HG03025 (cell line): ENCODE data around the gene DMBX1.

ENCODE experiments used
- ATAC-seq: cut with Tn5 transposase; IDR thresholded peaks from one replicate; pipeline ENCODE4 v1.9.1; 2021; ENCODE audit warnings: mild to moderate bottlenecking, moderate library complexity; ENCODE audit not compliant: unreplicated experiment, low FRiP score

DMBX1 gene

DNA sequence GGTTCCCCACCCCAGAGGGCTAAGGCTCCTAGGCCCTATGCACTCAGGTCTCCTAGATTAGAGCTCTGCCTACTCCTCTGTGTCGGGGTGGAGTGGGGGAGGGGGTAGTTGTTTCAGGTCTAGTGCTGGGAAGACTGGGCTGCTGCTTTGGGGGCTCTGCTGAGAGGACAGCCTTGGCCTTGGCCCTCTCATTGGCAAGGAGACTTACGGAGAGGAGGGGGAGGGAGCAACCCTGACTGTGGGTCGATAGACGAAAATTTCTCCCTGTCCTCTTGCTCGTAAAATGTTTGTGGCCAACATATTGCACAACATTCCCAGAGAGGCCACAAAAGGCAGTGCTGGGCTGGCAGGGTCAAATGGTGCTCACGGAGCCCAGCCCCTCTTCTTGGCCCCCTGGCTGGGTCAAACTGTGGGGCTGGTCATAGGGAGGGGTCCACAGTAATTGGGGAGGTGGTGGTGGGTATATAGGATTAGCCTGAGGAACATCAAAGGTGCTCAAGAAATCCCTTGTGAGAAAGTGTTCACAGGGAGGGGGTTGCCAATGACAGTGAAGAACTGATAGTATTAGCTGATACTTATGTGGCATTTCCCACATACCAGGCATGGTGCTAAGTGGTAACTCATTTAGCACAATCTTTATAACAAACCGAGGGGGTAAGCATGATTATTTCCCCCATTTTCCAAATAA is 8.5 kb upstream of the DMBX1 start:
- ATAC-seq = no peak

DNA sequence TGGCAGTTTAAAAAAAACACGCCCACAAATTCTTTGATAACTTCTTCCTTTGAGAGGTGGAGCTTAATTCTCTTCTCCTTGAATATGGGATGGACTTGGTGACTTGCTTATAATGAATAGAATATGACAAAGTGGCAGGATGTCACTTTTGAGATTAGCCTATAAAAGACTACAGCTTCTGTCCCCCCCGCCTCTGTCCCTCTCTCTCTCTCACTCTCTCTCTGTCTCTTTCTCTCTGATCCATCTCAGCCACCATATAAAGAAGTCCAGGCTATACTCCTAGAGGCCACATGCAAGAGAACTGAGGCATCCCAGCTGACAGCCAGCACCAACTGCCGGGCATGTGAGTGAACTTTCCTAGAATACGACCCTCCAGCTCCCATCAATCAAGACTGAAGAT is 7.7 kb upstream of the DMBX1 start:
- ATAC-seq = no peak

DNA sequence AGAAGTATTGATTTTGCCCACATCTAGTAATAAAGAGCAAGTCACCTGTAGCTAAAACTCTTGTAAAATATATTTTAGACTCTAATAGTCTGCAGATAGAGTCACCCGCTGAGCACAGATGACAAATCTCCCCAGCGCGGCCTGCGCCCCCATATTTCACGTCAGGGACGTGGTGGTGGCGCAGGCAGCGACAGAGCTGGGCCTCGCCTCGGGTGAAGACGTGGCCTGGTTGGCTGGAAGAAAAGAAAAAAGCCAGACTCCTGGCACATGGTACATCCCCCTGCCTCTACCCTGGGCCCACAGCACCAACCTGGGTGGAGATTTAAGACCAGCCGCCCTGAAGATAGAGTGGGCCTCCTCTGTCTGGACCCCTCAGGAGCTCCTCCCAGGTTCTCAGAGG is 6.0 kb upstream of the DMBX1 start:
- ATAC-seq = no peak

DNA sequence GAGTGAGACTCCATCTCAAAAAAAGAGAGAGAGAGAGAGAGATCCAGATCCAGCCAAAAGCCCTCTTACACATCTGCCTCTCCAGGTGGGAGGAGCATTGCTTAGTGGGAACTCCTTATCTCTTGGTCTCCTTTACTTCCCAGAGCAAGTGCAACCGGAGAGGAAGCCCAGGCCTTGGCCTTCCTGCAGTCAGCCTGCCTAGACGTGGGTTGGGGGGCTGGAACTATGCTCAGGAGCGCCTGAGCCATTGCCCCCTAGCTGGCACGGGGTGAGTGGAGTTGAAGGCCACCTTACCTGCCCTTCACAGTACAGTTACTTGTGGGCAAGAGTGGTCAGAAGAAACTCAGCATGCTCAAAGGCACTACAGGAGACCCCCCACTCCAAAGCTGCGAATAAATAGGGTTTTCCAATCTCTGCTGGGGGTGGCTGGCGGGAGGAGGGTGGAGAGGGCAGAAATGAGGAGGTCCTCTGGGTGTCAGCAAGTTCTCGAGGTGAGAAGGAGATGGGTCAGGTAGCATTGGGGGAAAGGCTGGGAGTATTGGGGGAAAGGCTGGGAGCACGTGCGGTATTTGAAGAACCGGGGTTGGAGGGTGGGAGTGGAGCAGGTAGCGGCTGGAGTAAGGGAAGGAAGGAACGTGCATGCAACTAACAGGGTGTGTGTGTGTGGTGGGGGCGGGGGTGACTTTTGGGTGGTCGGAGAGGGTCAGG is 4.7 kb upstream of the DMBX1 start:
- ATAC-seq = no peak

DNA sequence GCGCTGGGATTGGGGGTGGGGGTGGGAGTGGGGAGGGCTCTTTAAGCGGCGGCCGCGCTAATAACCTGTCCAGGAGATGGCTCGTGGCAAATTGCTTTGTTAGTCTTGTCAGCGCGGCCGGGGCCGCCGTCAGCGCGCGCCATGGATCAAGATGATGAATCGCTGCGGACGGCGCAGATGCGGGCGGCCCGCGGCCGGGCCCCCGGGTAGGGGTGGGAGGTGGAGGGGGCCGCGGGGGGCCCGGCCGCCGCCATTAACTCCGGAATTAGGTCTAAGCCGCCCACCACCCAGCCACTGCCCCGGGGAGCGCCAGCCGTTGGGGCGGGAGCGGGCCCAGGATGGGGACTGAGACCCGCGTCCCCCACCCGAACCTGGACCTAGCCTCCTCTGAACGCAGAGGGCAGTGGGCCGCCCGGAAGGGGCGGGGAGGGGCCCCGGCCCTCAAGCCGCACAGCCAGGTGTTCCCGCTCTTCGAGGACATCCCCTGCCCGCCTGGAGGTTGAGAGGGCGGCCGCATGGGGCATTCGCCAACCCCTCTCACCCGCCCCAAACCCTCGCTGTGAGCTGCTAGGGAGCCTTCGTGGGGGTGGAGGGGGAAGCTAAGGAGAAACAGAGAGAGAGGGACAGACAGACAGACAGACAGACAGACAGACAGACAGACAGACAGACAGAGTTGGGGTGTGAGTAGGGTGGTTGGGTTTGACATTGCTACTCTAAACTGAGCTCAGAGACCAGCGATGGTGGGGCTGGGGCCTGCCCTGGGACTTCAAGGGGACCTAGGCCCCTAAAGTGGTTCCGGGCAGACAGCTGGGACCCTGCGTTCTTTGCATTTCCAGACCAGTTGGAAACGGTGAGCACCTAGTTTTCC is 3.8 kb upstream of the DMBX1 start:
- ATAC-seq = no peak

DNA sequence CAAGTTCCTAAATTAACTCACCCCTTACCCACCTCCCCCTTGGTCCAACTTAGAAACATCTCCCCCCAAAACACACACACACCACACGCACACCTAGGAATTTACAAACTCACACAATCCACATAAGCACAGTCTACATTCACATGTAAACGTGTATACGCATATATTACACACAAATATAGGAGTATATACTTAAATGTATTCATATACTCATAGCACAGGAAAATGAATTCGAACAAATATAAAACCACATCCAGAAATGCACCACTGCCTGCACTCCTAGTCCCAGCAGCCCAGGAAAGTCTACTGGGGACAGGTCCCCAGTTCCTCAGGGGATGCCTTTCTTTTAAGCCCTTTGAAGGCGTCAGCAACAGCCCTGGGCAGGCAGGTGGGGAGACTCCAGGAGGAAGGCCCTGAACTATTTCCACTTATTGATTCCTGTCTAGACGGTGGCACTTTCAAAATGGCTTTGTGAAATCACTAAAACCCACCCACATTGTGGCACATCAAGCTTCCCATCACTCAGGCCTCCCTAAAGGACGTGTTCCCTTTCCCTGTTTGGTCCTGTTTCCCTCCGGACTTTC is 3.1 kb upstream of the DMBX1 start:
- no peak for ATAC-seq

DNA sequence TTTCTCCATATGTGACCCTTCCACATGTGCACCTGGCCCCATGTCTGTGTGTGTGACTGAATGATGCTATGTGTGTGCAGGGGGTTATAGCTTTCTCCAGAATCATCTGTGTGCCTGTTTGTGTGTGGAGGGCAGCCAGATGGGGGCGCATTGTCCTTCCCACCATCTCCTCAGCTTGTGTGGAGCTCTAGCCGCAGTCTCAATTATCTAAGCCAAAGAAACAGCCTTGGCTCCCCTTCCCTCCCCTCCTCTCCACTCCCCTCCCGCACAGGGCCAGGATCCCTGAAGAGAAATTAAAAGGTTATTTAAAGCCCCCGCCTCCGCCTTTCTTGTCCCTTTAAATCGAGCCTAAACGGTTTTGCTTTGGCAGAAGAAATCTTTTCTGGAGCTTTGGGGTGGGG is 1.8 kb upstream of the DMBX1 start:
- no peak for ATAC-seq

DNA sequence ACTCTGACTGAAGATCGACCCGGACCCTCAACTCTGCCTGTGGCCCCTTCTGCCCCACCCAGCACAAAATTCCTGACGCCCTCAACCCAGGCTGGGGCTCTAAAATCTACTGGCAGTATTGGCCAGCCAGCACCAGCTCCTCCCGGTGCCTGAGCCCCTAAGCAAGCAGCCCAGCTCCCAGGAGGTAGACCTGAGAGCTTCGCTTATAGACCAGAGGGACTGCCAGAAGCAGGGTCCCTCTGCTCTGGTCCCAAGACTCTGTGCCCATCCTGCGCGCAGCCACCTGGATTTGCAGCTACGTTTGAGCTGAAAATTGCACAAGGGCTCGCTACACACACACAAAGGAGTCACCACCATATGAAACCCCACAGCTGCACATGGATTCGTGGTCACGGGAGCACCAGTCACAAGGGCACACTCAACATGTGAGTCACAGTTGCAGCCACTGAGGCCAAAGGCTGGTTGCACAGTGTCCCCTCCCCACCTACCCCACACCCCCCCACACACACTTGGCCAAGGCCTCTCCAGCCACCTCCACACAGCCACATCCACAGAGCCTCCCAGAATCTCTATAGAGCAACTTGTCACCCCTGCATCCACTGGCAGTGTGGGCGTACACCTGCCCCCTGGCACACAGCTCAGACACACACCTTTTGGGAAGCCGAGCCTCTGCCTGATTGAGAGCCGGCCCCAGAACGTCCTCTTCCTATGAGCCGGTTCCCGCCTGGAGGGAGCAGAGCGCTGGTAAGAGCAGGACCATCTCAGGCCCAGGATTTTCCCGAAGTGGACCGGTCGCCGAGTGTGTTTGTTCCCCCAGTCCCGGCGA is 1.1 kb upstream of the DMBX1 start:
- no peak for ATAC-seq

DNA sequence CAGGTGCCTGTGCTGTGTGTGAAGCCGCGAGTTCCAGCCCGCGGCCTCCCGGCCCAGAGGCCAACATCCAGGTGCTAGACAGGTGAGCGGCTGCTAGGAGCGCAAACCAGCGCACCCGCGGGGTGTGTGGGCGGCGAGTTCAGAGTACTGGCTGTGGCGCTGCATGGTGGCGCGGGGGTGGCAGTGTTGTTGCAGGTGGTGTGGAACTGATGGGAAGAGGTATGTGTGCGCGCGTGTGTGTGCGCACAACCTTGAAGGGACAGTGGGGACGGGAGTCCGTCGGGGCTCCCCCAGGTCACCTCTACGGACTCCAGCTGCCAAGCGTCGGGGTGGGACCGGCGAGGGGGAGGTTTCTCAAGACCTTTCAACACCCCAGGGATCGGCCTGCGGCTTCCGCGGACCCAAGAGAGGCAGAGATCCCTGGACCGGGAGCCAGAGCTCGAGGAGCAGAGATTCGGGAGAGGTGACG is 433 bp upstream of the DMBX1 start:
- ATAC-seq = no peak

DNA sequence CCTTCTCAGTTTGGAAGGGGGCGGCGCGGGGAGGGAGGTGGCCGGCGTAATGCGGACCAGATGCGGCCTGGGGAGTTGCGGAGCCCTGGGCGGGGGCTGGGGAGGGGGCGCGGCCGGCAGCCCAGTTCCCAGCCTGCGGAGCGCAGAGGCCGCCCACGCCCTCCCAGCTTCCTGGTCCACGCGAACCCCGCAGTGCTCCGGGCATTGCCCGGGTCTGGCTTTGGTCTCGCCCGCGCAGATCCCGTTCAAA is 695 bp downstream of the DMBX1 start:
- no peak for ATAC-seq

DNA sequence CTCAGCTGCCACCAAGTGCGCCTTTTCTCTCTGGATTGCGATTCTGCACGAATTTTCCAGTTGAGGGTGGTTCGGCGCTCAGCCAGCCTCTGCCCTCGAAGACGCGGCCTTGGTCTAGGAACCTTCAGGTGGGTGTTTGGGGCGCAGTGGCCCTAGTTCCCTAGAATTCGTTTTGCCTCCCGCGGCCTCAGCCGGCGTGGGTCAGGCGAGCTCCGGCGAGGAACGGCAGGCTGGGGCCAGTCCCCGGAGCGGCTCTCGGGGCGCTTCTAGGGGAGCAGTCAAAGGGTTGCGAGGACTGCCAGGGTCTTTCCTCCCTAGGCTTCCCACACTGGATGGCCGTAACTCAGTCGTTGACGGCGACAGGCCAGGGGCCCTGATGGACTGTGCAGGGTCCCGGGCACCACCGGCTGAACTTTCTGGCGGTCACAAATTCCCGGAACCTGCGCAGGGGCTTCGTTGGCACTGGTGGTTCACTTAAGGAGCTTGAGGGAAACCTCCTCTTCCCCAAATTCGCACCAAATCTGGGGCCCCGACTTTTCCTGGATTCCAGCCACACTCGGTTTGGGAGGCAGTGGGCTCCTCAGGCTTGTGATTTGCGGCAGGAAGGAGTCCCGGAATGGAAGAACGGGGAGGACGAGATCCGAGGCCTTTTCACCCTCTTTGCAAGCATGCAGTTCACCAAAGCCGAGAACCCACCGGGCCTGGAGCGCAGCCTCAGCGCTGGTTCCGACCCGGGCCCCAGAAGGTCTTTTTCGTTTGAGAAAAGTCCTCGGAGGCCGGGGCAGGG is 1.2 kb downstream of the DMBX1 start:
- ATAC-seq = no peak

DNA sequence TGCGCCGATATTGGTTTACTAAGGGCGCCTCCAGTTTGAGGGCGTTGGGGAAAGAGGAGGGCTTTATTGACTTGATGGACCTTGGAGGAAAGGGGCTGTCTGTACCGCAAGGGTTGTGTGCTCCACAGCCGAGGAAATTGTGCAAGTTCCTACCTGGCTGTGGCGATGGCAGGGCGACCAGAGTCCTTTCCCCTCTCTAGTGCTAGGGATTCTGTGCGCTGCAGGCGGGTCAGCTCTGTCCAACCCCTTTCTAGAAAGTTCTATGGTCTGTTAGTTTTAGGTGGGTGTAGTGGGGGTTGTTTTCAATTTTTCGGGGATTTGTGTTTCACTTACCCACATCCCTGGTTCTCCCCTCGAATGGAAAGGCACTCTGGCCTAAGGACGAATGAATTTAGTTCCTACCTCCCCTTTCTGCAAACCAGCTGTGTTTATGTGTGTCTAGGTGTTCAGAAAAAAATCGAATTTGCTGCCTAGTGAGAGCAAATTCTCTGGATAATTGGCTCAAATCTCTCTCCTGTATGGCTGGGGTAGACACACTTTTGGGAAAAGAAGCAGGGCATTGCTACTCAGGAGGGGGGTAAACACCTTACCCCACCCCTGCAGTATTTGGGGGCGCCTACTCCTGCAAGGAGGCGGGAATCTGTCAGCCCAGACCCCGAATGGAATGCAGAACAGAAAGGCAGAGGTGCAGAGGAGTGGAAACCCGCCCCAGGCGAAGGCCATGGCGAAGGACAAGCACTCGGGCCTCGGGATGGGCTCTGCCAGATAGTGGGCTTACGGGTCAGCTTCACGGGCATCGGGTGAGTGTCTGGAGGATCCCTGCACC is 2.0 kb downstream of the DMBX1 start:
- ATAC-seq = no peak

DNA sequence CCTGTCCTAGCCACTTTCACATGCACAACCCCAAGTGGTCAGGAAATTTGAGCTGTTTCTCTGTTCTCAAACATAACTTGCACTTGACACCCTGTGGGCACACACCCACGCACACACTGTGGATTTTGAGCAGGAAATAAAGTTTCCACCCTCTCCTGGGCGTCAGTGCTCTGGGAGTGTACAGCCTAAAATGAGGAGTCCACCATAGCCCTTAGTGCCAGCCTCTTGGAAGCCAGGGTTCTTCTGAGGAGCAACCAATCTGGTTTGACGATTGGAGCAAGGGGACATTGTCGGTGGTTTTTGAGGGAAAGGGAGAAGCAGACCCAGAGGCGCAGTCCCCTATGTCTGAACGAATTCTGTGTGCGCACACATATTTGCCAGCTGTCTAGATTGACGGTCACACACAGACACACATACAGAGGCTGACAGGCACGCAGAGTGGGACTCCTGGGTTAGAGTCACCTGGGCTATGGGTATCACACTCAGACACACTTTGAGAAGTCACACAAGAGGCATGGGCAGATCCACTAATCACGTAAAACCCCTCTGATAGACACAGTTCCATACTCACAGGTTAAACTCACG is 2.7 kb downstream of the DMBX1 start:
- ATAC-seq = no peak

DNA sequence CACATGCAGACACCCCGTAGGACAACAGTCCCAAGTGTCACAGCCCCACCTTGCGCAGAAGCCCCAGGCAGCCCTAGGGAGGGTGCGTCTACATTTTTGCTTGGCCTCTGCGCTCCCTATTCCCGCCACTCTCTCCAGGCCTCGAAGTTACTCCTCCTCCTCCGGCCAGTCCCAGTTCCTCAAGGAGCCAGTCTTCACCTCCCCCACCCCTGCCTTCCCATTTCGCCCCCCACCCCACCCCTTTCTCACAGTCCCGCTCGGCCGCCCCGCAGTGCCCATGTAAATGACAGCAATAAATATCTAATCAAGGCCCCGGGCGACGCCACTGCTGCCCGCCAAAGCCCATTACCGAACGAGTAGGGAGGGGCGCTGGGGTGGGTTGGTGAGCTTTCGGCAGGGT is 3.2 kb downstream of the DMBX1 start:
- ATAC-seq = no peak

DNA sequence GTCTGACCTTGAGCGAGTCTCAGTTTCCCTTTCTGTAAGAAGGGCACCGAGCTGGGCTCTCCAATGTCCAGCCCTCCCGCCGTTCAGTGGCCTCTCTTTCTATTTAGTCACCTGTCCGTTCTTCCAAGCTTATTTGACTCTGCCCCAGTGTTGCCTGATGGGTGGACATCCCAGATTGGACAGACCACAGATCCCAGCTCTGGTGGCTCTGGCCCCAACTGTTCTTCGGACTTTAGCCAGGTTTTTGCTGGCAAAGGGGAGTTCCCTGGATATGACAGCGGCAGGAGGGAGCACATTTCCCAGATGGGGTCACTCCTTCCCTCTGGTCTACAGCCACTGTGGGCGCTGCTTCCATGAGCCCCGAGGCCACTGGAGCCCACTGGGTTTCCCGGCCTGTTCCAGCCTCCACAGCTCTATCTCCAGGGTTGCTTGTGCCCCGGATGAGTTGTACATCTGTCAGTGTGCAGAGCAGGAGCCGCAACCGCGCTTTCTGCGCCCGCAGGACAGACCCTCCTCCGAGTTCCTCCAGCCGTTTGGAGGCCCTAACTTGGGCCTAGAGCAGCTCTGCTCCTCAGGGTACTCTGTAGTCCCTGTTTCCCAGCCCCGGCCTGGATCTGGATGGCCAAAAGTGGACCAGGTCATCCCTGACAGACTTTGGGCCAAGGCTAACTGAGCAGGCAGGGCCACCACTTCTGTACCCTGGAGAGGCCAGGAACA is 3.8 kb downstream of the DMBX1 start:
- no peak for ATAC-seq

DNA sequence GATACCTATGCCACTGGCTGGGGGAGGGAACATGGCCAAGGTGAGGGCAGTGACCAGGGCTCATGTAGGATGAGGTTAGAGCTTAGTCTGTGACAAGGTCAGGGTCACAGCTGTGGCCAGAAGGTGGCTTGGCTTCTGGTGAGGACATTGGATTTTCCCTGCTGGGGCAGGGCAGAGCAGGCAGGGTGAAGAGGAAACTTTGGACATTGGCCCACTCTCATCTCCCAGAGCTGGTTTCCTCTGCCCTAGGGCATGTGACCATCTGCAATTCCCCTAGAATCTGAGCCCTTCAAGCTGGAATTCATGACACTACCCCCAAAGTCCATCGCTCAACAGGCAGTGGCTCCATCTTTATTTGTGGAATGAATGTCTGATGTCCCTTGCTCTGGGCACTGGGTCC is 5.3 kb downstream of the DMBX1 start:
- no peak for ATAC-seq

DNA sequence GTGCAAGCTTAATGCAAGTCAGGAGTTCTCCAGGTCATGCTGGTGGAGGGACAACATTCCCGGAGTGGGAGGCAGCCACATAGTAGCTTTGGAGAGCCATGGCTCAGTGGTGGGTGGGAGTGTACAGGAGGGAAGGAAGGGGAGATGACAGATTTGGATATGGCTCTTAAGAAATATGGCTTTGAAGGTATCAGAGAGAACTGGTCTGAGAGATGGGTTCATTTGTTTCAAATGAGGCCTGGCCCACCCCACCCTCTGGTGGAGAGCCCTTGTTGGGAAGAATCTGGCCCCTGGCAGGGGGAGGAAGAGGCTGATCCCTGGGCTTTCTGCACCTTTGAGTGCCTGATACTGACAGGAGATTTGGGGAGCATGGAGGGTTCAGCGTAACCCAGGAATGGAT is 6.1 kb downstream of the DMBX1 start:
- no peak for ATAC-seq

DNA sequence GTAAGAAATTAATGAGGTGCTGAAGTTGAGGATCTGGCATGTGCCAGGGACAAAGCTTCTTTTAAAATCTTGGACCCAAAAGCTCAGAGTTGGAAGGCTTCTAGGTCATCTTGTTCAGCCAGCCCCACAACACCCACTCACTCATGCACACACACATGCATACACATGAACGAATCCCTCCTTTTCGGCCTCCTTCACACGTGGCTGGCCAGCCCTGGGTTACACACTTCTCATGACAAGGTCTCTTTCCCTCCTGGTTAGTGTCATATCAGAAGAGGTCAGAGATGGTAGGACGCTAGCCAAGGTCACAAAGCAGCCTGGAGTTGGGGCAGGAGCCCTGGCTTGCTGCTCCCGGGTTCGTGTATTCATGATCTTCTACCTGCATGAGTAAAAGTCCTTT is 6.9 kb downstream of the DMBX1 start:
- ATAC-seq = no peak
